Lung microvascular endothelial cell (primary cell): ENCODE results near the gene GGCT. TPM values are rescaled to one million over a fixed set of nuclear protein-coding genes. Genes with fewer than 3 reads are reported as not detected.

Source experiments
- DNase-seq, 2 donors: peaks; one replicate each; pipeline versions ENCODE4 v3.0.0 to v3.0.0-alpha.2; 2010; ENCODE audit warnings: low read depth in 2 of 2
- total RNA-seq: library from RNA; depleted of rRNA; stranded (reverse); fragments of >200 nt; gene quantifications from 2 replicates; pipeline ENCODE4 v1.2.1, GENCODE V29; 2014

GGCT gene
- total RNA-seq, 1 donor from 2014 or later, result 22.2 TPM

DNA sequence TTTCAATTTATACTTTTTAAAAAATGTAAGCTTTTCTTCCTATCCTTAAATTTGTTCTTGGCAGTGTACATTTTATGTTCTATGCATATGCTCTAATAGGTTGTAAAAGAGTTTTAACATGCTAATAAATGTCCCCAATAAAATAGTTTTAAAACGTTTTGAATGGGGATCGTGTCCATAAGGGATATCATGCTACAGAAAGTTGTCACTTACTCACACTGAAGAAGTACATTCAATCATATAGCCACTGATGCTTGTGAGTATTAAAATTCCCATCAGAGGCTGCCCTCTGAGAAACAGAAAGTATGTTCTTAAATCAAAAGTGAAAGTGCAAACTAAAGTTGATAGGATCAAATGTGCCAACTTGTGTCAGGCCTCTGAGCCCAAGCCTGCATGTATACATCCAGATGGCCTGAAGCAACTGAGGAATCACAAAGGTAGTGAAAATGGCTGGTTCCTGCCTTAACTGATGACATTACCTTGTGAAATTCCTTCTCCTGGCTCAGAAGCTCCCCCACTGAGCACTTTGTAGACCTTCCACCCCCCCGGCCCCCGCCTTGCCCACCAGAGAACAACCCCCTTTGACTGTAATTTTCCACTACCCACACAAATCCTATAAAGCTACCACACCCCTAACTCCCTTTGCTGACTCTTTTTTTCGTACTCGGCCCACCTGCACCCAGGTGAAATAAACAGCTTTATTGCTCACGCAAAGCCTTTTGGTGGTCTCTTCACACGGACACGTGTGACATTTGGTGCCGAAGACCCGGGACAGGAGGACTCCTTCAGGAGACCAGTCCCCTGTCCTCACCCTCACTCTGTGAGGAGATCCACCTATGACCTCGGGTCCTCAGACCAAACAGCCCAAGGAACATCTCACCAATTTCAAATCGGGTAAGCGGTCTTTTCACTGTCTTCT, 25.2 kb downstream of the GGCT start:
- DNase-seq, result peak; percentile 65 to 69

DNA sequence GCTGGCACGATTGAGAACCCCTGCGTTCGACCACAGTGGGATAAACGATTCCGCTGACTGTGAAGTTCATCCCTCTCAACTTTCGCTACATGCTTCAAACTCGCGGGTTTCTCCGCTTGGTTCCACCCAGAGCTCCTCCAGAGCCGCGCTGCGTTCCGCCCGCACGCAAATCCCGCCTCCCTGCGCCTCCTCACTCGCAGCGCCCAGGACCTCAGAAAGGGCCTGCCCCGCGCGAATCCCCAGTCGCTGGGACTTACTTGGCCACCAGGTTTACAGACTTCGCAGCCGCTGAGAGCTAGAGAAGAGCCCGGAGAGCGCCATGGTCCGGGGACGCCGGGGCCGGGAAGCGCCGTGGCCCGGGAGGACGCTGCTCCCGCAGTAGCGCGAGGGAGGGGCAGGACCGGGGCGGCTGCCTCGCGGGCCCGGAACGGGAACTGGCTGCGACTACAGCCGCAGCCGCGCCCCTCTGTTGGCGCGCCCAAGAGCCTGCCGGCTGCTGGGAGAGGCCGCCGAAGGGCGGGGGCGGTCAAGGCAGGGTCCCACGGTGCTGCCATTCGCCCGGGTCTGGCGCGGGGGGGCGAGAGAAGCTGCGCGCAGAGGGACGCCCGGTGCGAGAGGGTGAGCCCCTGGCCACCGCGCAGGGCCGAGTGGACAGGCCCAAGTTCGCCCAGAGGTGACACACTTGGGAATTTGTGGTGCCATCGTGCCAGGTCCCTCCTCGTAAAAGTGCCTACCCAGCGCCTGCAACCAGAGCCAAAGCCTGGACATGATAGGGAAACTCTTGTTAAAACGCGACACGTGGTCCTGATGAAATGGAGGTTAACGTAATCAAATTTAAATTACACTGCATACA, 26.1 kb downstream of the GGCT start, which contains the start of gene NOD1:
TSS of gene NOD1 (minus strand) at position 436 of the 853 bp plus-strand sequence. CDS start 21,863 bp downstream, outside the sequence.
- peak; percentile 80 to 88 for DNase-seq

- no peak for DNase-seq
These were observed 28.0 kb downstream of the GGCT start for GRCh38 chr7:30476459-30477145.

DNA sequence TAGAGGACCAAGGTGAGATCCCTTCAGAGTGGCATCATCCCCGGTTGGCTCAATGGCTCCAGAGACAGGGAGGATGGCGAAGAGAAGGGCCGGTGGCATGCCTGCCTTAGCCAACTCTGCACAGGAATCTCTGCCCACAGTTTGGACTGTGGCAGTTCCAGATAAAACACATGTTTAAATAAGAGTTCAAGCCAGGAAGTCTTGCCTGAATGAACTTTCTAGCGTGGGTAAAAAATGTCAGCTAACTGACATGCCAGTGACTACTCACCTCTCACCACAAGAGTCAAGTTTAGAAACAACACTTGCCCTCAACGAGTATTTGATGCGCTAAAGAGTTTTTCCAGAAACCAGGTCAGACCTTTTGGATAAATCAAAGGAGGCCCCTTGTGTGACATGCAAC, 29.0 kb downstream of the GGCT start:
- DNase-seq, result peak in 1 of 2 donors; percentile 16

GRCh38 chr7:30474893-30475292, 29.7 kb downstream of the GGCT start:
- peak in 1 of 2 donors; percentile 57 for DNase-seq

GRCh38 chr7:30474485-30474884, 30.1 kb downstream of the GGCT start:
- DNase-seq, result no peak

DNA sequence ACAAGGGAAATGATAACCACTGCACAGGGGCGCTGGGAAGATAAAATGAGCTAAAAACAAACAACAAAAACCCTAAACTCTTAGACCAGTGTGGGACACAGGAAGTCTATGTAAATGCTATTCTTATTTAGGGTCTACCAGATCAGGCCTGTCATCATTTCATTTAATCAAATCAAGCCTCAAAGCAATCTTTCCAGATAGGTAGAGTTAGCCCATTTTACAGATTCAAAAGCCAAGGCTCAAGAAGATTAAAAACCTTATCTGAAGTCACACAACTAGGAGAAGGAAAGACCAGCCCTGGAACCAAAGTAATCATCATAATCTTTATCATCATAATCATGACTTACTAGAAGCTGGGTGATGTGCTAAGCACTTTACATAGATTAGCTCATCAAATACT, 30.7 kb downstream of the GGCT start:
- no peak for DNase-seq

- DNase-seq, result peak in 1 of 2 donors; percentile 50
These were observed 31.5 kb downstream of the GGCT start for GRCh38 chr7:30472784-30473775.

DNA sequence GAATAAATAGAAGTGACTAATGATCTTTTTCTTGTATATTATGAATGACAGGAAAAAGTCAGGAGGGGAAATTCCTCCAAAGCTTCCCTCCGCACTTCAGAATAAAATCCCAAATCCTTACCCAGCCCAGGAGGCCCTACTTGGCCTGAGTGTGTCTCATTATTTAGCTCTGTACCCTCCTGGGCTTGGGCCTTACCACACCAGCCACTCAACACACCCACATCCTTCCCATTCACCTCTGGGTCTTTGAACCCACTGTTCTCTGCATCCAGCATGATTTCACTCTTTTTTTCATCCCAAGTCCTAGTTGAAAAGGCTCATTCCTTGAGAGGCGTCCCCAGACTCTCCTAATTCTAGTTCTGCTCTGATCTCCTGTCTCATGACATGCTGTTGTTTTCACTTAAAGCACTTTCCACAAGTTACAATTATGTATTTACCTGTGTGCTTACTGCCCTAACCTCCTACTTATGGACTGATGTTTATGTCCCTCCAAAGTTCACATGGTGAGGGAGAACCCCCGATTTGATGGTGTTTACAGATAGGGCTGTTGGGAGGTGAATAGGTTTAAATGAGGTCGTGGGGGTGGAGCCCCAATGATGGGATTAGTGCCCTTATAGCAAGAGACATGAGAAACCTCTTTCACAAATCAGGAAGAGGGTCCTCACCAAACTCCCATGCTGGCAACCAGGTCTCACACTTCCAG, 32.4 kb downstream of the GGCT start:
- DNase-seq, result peak in 1 of 2 donors; percentile 52

GRCh38 chr7:30471205-30471604, 33.4 kb downstream of the GGCT start:
- no peak for DNase-seq

- peak in 1 of 2 donors; percentile 82 for DNase-seq
These were observed 33.9 kb downstream of the GGCT start for GRCh38 chr7:30470771-30471170.

GRCh38 chr7:30470163-30470770, 34.4 kb downstream of the GGCT start:
- peak; percentile 46 to 73 for DNase-seq

GRCh38 chr7:30469303-30469702, 35.3 kb downstream of the GGCT start:
- DNase-seq, result peak; percentile 93 to 99

- no peak for DNase-seq
These were observed 35.8 kb downstream of the GGCT start for GRCh38 chr7:30468791-30469190.

- DNase-seq, result peak in 1 of 2 donors; percentile 44
These were observed 36.6 kb downstream of the GGCT start for GRCh38 chr7:30468041-30468440.

DNA sequence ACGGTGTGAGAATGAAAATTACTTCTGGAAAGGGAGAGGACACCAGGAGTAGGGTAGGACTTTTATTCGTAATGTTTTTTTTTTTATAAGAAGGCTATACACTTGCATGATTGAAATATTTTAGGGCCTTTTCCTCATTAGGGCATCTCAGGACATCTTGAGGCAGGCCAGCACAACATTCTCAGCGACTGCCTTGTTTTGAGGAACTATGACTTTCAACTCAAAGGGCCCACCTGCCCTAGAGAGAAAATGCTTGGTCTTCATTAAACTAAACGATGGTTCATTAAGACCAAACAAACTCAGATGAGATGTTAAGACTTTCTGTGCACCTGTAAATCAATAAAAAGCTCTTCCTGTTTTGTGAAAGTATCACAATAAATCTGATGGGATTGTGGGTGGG, 37.4 kb downstream of the GGCT start:
- no peak for DNase-seq

- no peak for DNase-seq
These were observed 38.4 kb downstream of the GGCT start for GRCh38 chr7:30466266-30466665.

GRCh38 chr7:30465811-30466180, 38.8 kb downstream of the GGCT start:
- DNase-seq, result no peak
